Effector memory CD4-positive, alpha-beta T cell (primary cell): ENCODE results near the gene GPR15.

Source experiments
- DNase-seq, 3 donors: peaks; one replicate each; pipeline ENCODE4 v3.0.0-alpha.2; 2020
- H3K27ac ChIP-seq: 2 replicates; pipeline ENCODE4 v1.7.0; 2013; ENCODE audit warnings: mild to moderate bottlenecking, low read length, moderate library complexity; ENCODE audit not compliant: insufficient read depth, poor library complexity, severe bottlenecking
- H3K27me3 ChIP-seq: replicated peaks from 2 replicates; pipeline ENCODE4 v1.7.0; 2013; ENCODE audit warnings: mild to moderate bottlenecking, low read length; ENCODE audit not compliant: insufficient read depth, control insufficient read depth, poor library complexity, severe bottlenecking
- H3K36me3 ChIP-seq: 2 replicates; pipeline ENCODE4 v1.7.0; 2013; ENCODE audit warnings: mild to moderate bottlenecking, low read length, moderate library complexity; ENCODE audit not compliant: control insufficient read depth, insufficient read depth
- H3K4me1 ChIP-seq: 2 replicates; pipeline ENCODE4 v1.7.0; 2013; ENCODE audit warnings: low read length, mild to moderate bottlenecking; ENCODE audit not compliant: control insufficient read depth, insufficient read depth, poor library complexity, severe bottlenecking
- H3K4me3 ChIP-seq: 2 replicates; pipeline ENCODE4 v1.7.0; 2013; ENCODE audit warnings: low read length, low read depth, mild to moderate bottlenecking; ENCODE audit not compliant: insufficient read depth, poor library complexity, severe bottlenecking
- H3K9me3 ChIP-seq: 2 replicates; pipeline ENCODE4 v1.7.0; 2013; ENCODE audit warnings: mild to moderate bottlenecking, low read length, moderate library complexity; ENCODE audit not compliant: control insufficient read depth
- total RNA-seq, 3 donors: gene quantifications; one replicate each; lab custom pipeline; 2026; lab: John Stamatoyannopoulos, UW

The GPR15 gene
- 10.5 to 110 (median 33.7) reads per million in 3 donors for total RNA-seq

GRCh38 chr3:98531622-98532274, at the start of gene GPR15:
GPR15 (plus strand) TSS chr3:98531978; CDS start chr3:98532034, 56 bp downstream.
- peak within 1 kb of the TSS; percentile 6 for H3K4me3 ChIP-seq
- no peak within 1 kb of the TSS for H3K27ac ChIP-seq
- H3K27me3 ChIP-seq: no peaks in the 10 kb centered on the region
- no peaks in the 10 kb centered on the region for H3K36me3 ChIP-seq
- no peaks in the 10 kb centered on the region for H3K9me3 ChIP-seq
- DNase-seq: no peak
- no peaks in the 10 kb centered on the region for H3K4me1 ChIP-seq

GRCh38 chr3:98482717-98483482, 48.9 kb upstream of the GPR15 start:
- H3K27ac ChIP-seq: no peak overlapping the region
- H3K27me3 ChIP-seq: no peaks in the 10 kb centered on the region
- no peaks in the 10 kb centered on the region for H3K9me3 ChIP-seq
- H3K4me3 ChIP-seq: no peak overlapping the region
- no peaks in the 10 kb centered on the region for H3K4me1 ChIP-seq
- DNase-seq: no peak
- H3K36me3 ChIP-seq: no peaks in the 10 kb centered on the region

- no peak for DNase-seq
- no peaks in the 10 kb centered on the region for H3K4me1 ChIP-seq
- H3K9me3 ChIP-seq: peaks cover 3% of the 10 kb centered on the region
- H3K27ac ChIP-seq: no peak overlapping the region
- H3K27me3 ChIP-seq: no peaks in the 10 kb centered on the region
- H3K36me3 ChIP-seq: no peaks in the 10 kb centered on the region
- no peak overlapping the region for H3K4me3 ChIP-seq
Observed at GRCh38 chr3:98483626-98484025, 48.2 kb upstream of the GPR15 start.

- no peak for DNase-seq
- Histone ChIP-seq H3K9me3 (no peaks in the 10 kb centered on the region), H3K36me3 (no peaks in the 10 kb centered on the region), H3K27me3 (no peaks in the 10 kb centered on the region), H3K4me3 (no peak within 1 kb of the TSS), H3K27ac (no peak within 1 kb of the TSS), H3K4me1 (no peaks in the 10 kb centered on the region)
Observed at GRCh38 chr3:98497381-98497780, 34.4 kb upstream of the GPR15 start, which contains the start of gene OR5K2. OR5K2 (plus strand) TSS chr3:98497681; CDS start chr3:98497681, 0 bp downstream.

- no peaks in the 10 kb centered on the region for H3K9me3 ChIP-seq
- H3K27me3 ChIP-seq: no peaks in the 10 kb centered on the region
- no peak overlapping the region for H3K27ac ChIP-seq
- no peak for DNase-seq
- H3K36me3 ChIP-seq: no peaks in the 10 kb centered on the region
- no peaks in the 10 kb centered on the region for H3K4me1 ChIP-seq
- H3K4me3 ChIP-seq: no peak overlapping the region
Observed at GRCh38 chr3:98500019-98500418, 31.8 kb upstream of the GPR15 start.

GRCh38 chr3:98501270-98501669, 30.5 kb upstream of the GPR15 start:
- no peaks in the 10 kb centered on the region for H3K9me3 ChIP-seq
- H3K4me1 ChIP-seq: no peaks in the 10 kb centered on the region
- H3K36me3 ChIP-seq: no peaks in the 10 kb centered on the region
- no peak for DNase-seq
- H3K4me3 ChIP-seq: no peak overlapping the region
- no peak overlapping the region for H3K27ac ChIP-seq
- H3K27me3 ChIP-seq: no peaks in the 10 kb centered on the region

- H3K36me3 ChIP-seq: no peaks in the 10 kb centered on the region
- H3K27ac ChIP-seq: no peak overlapping the region
- H3K27me3 ChIP-seq: no peaks in the 10 kb centered on the region
- no peak for DNase-seq
- H3K4me3 ChIP-seq: no peak overlapping the region
- H3K4me1 ChIP-seq: no peaks in the 10 kb centered on the region
- no peaks in the 10 kb centered on the region for H3K9me3 ChIP-seq
Observed at GRCh38 chr3:98501863-98502576, 29.8 kb upstream of the GPR15 start.

GRCh38 chr3:98504539-98504938, 27.2 kb upstream of the GPR15 start:
- no peak for DNase-seq
- Histone ChIP-seq H3K27ac (no peak overlapping the region), H3K9me3 (no peaks in the 10 kb centered on the region), H3K4me1 (no peaks in the 10 kb centered on the region), H3K4me3 (no peak overlapping the region), H3K36me3 (no peaks in the 10 kb centered on the region), H3K27me3 (no peaks in the 10 kb centered on the region)

GRCh38 chr3:98508582-98508981, 23.2 kb upstream of the GPR15 start:
- no peaks in the 10 kb centered on the region for H3K4me1 ChIP-seq
- H3K4me3 ChIP-seq: no peak overlapping the region
- no peaks in the 10 kb centered on the region for H3K9me3 ChIP-seq
- H3K27ac ChIP-seq: no peak overlapping the region
- peaks cover 2% of the 10 kb centered on the region for H3K36me3 ChIP-seq
- H3K27me3 ChIP-seq: no peaks in the 10 kb centered on the region
- no peak for DNase-seq

- Histone ChIP-seq H3K36me3 (peaks cover 28% of the 10 kb centered on the region), H3K27ac (no peak overlapping the region)
- no peak for DNase-seq
Observed at GRCh38 chr3:98512576-98512975, 19.2 kb upstream of the GPR15 start.

More at GRCh38 chr3:98512576-98512975, 19.2 kb upstream of the GPR15 start:
- no peak overlapping the region for H3K4me3 ChIP-seq
- H3K9me3 ChIP-seq: no peaks in the 10 kb centered on the region
- no peaks in the 10 kb centered on the region for H3K27me3 ChIP-seq
- H3K4me1 ChIP-seq: no peaks in the 10 kb centered on the region
